Karpas-422 (cell line): Measurements from ENCODE around the gene MFAP5. TPM values are rescaled to one million over a fixed set of nuclear protein-coding genes. Genes with fewer than 3 reads are reported as not detected.

Experiments
- DNase-seq: peaks from one replicate; pipeline ENCODE4 v3.0.0-alpha.2; 2015
- H2AFZ ChIP-seq: fragments of 200-600 bp; sonication (generic); 2 replicates; pipeline ENCODE4 v1.6.1; 2014; ENCODE audit warnings: antibody characterized with exemption, low read length, mixed read lengths
- H3K27ac ChIP-seq: fragments of 200-600 bp; sonication (generic); 2 replicates; pipeline ENCODE4 v1.5.1; 2014; ENCODE audit warnings: mild to moderate bottlenecking, low read length, moderate library complexity
- H3K27me3 ChIP-seq: fragments of 200-600 bp; sonication (generic); 2 replicates; pipeline ENCODE4 v1.6.1; 2014; ENCODE audit warnings: low read length, mixed read lengths
- H3K36me3 ChIP-seq: fragments of 200-600 bp; sonication (generic); 2 replicates; pipeline ENCODE4 v1.6.1; 2014; ENCODE audit warnings: low read length, mixed read lengths; ENCODE audit not compliant: insufficient read depth
- H3K4me1 ChIP-seq: fragments of 200-600 bp; sonication (generic); 2 replicates; pipeline ENCODE4 v1.6.1; 2014; ENCODE audit warnings: mild to moderate bottlenecking, low read length, mixed read lengths
- H3K4me2 ChIP-seq: fragments of 200-600 bp; sonication (generic); 2 replicates; pipeline ENCODE4 v1.6.1; 2014; ENCODE audit warnings: low read length, low read depth, mild to moderate bottlenecking; ENCODE audit not compliant: poor library complexity, severe bottlenecking
- H3K4me3 ChIP-seq: fragments of 200-600 bp; sonication (generic); 2 replicates; pipeline ENCODE4 v1.5.1; 2014; ENCODE audit warnings: mild to moderate bottlenecking, antibody characterized with exemption, low read length, mixed read lengths
- H3K79me2 ChIP-seq: fragments of 200-600 bp; sonication (generic); 2 replicates; pipeline ENCODE4 v1.6.1; 2014; ENCODE audit warnings: mild to moderate bottlenecking, low read length, mixed read lengths
- H3K9ac ChIP-seq: fragments of 200-600 bp; sonication (generic); 2 replicates; pipeline ENCODE4 v1.6.0; 2014; ENCODE audit warnings: low read length
- H3K9me2 ChIP-seq: fragments of 200-600 bp; sonication (generic), shearing (Covaris generic); replicated peaks from 2 replicates; pipeline ENCODE4 v1.6.0; 2014; ENCODE audit warnings: mild to moderate bottlenecking, low read length, moderate library complexity; ENCODE audit not compliant: insufficient read depth
- H3K9me3 ChIP-seq: fragments of 300-700, 200-600 bp; sonication (generic); 2 replicates; pipeline ENCODE4 v1.6.1; 2014; ENCODE audit warnings: low read length, mixed read lengths
- H4K20me1 ChIP-seq: fragments of 200-600 bp; sonication (generic); 2 replicates; pipeline ENCODE4 v1.6.1; 2014; ENCODE audit warnings: mild to moderate bottlenecking, antibody characterized with exemption, low read length, low read depth; ENCODE audit not compliant: insufficient read depth
- total RNA-seq: library from RNA; depleted of rRNA; stranded (reverse); fragments of >200 nt; shearing (Covaris generic); gene quantifications from 2 replicates; pipeline ENCODE4 v1.2.3, GENCODE V29; 2014; ENCODE audit warnings: low replicate concordance

MFAP5 gene
- total RNA-seq, 1 experiment from 2014 or later, result not detected

DNA sequence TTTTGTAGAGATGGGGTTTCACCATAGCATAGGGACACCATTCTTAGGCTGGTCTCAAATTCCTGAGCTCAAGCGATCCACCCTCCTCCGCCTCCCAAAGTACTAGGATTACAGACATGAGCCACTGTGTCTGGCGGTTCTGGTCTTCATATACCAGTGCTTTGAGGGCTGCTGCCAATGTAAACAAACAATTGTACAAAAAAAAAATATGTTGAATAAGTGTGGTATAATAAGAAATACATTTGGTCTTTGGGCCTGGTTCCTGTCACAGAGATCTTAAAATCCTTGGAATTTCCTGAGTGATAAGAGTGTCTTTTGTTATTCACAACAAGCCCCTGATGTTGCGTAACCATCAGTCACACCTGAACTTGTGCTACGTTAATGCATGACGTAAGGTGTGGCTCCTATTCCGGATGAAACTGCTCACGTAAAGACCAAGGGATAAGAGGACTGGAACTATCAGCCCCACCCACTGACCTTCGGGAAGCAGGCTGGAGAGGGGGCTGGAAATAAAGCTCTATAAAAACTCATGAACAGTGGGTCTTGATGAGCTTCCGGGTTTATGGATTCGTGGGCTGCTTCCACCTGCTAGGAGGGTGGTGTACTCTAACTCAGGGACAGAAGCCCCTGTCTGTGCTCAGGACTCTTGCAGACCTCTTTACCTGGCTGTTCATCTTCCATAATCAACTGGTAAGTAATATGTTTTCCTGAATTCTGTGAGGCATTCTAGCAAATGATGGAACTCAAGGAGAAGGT lies 18.7 kb upstream of the MFAP5 start:
- Histone ChIP-seq H3K4me2 (no peak overlapping the region), H2AFZ (no peak overlapping the region)

DNA sequence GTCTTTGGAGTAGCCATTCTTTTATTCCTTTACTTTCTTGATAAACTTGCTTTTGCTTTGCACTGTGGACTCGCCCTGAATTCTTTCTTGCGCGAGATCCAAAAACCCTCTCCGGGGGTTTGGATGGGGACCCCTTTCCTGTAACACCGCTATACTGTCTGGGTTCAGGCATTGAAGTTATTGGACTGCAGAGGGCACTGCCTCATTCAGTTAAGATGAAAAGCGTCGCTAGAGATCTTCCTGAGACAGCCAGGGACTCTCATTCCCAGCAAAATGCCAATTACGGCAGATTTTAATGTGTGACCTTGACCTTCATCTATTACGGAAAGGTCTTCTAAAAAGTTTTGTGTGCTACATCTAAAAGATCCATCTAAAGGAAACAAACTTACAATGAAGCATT lies 17.9 kb upstream of the MFAP5 start:
- H3K4me2 ChIP-seq, result no peak overlapping the region
- H3K9me3 ChIP-seq, result no peaks in the 10 kb centered on the region
- no peaks in the 10 kb centered on the region for H4K20me1 ChIP-seq
- H3K4me1 ChIP-seq, result no peaks in the 10 kb centered on the region
- H3K9me2 ChIP-seq, result no peaks in the 10 kb centered on the region
- H3K79me2 ChIP-seq, result no peaks in the 10 kb centered on the region
- no peak overlapping the region for H2AFZ ChIP-seq
- H3K27ac ChIP-seq, result no peak overlapping the region
- H3K27me3 ChIP-seq, result no peaks in the 10 kb centered on the region
- H3K9ac ChIP-seq, result no peak overlapping the region
- DNase-seq, result no peak
- H3K4me3 ChIP-seq, result no peak overlapping the region
- no peaks in the 10 kb centered on the region for H3K36me3 ChIP-seq

More for the DNA sequence above, 18.7 kb upstream of the MFAP5 start:
- no peaks in the 10 kb centered on the region for H3K27me3 ChIP-seq
- H3K36me3 ChIP-seq, result no peaks in the 10 kb centered on the region
- H3K9me2 ChIP-seq, result no peaks in the 10 kb centered on the region
- no peaks in the 10 kb centered on the region for H3K4me1 ChIP-seq
- no peak overlapping the region for H3K27ac ChIP-seq
- no peaks in the 10 kb centered on the region for H3K9me3 ChIP-seq
- no peaks in the 10 kb centered on the region for H3K79me2 ChIP-seq
- no peak overlapping the region for H3K4me3 ChIP-seq
- no peak overlapping the region for H3K9ac ChIP-seq
- DNase-seq, result no peak
- no peaks in the 10 kb centered on the region for H4K20me1 ChIP-seq

DNA sequence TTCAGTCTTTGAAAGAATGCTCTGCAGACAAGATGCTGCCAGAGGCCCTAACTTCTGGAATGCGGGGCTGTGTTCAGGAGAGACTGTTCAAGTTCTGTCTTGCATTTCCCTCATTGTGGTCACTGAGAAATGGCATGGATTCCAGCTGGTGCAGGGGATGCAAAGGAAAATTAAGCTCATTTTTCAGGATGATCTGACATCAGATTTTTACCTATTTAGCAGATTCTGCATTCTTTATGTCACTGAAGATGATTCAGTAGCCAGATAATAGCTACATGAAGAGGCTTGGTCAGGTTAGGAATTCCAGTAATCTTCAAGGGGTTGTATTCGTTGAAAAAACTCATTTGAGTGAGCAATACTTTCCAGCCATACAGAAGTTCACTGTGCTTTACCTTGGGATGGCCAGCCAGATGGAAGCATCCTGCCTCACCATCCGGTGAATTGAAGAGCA lies 16.1 kb upstream of the MFAP5 start:
- Histone ChIP-seq H3K9me2 (no peaks in the 10 kb centered on the region), H3K36me3 (no peaks in the 10 kb centered on the region), H2AFZ (no peak overlapping the region), H3K79me2 (no peaks in the 10 kb centered on the region), H3K27ac (no peak overlapping the region), H3K4me3 (no peak overlapping the region), H3K27me3 (no peaks in the 10 kb centered on the region), H3K9me3 (no peaks in the 10 kb centered on the region), H3K4me1 (no peaks in the 10 kb centered on the region), H3K4me2 (no peak overlapping the region), H3K9ac (no peak overlapping the region), H4K20me1 (no peaks in the 10 kb centered on the region)
- DNase-seq, result no peak

DNA sequence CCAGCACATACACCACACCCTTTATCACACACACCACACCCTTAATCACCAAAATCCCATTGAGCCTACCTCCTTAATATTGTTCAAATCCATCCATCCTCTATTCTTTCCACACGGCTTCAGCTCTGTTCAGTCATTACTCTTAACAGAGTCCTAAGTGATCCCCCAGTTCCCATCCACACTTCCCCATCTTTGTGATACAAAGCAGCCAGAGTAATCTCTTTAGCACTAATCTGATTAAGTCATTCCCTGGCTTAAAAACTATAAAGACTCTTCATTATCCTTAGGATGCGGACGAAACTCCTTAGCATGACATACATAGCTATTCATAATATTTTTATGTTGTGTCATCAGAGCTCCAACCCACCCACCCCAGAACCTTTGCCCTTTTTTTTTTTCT lies 14.7 kb upstream of the MFAP5 start:
- DNase-seq, result no peak
- no peaks in the 10 kb centered on the region for H3K27me3 ChIP-seq
- no peak overlapping the region for H3K9ac ChIP-seq
- H3K9me3 ChIP-seq, result no peaks in the 10 kb centered on the region
- H3K36me3 ChIP-seq, result no peaks in the 10 kb centered on the region
- no peak overlapping the region for H2AFZ ChIP-seq
- no peaks in the 10 kb centered on the region for H3K79me2 ChIP-seq
- H3K4me2 ChIP-seq, result no peak overlapping the region
- H3K4me3 ChIP-seq, result no peak overlapping the region
- no peaks in the 10 kb centered on the region for H4K20me1 ChIP-seq
- H3K9me2 ChIP-seq, result no peaks in the 10 kb centered on the region
- no peaks in the 10 kb centered on the region for H3K4me1 ChIP-seq
- H3K27ac ChIP-seq, result no peak overlapping the region

- Histone ChIP-seq H3K27ac (no peak overlapping the region), H3K9ac (no peak overlapping the region), H3K4me2 (no peak overlapping the region)
These were observed 14.0 kb upstream of the MFAP5 start for GRCh38 chr12:8676651-8677050.

DNA sequence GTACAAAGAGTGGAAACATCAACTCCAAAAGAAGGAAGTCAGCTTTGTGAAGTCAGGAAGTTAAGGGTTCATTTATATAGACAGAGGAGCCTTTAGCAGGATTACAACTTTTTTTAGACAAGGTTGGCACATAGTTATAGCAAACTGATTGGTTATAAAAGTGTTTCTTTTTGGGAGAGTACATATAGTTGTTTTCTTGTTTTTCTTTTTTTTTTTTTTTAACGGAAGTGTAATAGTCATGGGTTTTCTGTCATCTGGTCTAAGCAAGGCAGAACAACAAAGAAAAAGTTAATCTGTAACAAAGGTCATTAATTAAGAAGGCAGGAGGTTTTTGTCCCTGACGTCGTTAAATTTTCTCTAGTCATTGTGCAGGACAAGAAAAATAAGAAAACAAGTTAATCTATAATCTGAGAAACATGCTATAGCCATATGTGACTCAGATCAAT lies 13.0 kb upstream of the MFAP5 start:
- H3K4me1 ChIP-seq, result no peaks in the 10 kb centered on the region
- no peaks in the 10 kb centered on the region for H4K20me1 ChIP-seq
- H3K9me3 ChIP-seq, result no peaks in the 10 kb centered on the region
- no peaks in the 10 kb centered on the region for H3K9me2 ChIP-seq
- H3K9ac ChIP-seq, result no peak overlapping the region
- H3K4me3 ChIP-seq, result no peak overlapping the region
- no peak overlapping the region for H3K27ac ChIP-seq
- H2AFZ ChIP-seq, result no peak overlapping the region
- H3K36me3 ChIP-seq, result no peaks in the 10 kb centered on the region
- H3K4me2 ChIP-seq, result no peak overlapping the region
- no peaks in the 10 kb centered on the region for H3K79me2 ChIP-seq
- no peaks in the 10 kb centered on the region for H3K27me3 ChIP-seq
- DNase-seq, result no peak

More at GRCh38 chr12:8676651-8677050, 14.0 kb upstream of the MFAP5 start:
- no peak for DNase-seq
- no peaks in the 10 kb centered on the region for H3K36me3 ChIP-seq
- no peaks in the 10 kb centered on the region for H3K79me2 ChIP-seq
- H2AFZ ChIP-seq, result no peak overlapping the region
- H3K27me3 ChIP-seq, result no peaks in the 10 kb centered on the region
- H3K9me3 ChIP-seq, result no peaks in the 10 kb centered on the region
- no peaks in the 10 kb centered on the region for H3K9me2 ChIP-seq
- H4K20me1 ChIP-seq, result no peaks in the 10 kb centered on the region
- H3K4me1 ChIP-seq, result no peaks in the 10 kb centered on the region
- H3K4me3 ChIP-seq, result no peak overlapping the region

DNA sequence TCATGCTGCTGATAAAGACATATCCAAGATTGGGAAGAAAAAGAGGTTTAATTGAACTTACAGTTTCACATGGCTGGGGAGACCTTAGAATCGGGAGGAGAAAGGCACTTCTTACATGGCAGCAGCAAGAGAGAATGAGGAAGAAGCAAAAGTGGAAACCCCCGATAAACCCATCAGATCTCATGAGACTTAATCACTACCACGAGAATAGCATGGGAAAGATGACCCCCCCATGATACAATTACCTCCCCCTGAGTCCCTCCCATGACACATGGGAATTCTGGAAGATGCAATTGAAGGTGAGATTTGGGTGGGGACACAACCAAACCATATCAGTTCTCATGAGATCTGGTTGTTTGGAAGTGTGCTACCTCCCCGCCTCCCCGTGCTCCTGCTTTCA lies 9.8 kb upstream of the MFAP5 start:
- H3K9ac ChIP-seq, result no peak overlapping the region
- no peak for DNase-seq
- H4K20me1 ChIP-seq, result no peaks in the 10 kb centered on the region
- no peaks in the 10 kb centered on the region for H3K27me3 ChIP-seq
- no peak overlapping the region for H3K27ac ChIP-seq
- no peak overlapping the region for H3K4me3 ChIP-seq
- no peak overlapping the region for H2AFZ ChIP-seq
- no peaks in the 10 kb centered on the region for H3K36me3 ChIP-seq
- no peak overlapping the region for H3K4me2 ChIP-seq
- no peaks in the 10 kb centered on the region for H3K9me2 ChIP-seq
- no peaks in the 10 kb centered on the region for H3K79me2 ChIP-seq
- peaks cover 10% of the 10 kb centered on the region for H3K4me1 ChIP-seq
- no peaks in the 10 kb centered on the region for H3K9me3 ChIP-seq

DNA sequence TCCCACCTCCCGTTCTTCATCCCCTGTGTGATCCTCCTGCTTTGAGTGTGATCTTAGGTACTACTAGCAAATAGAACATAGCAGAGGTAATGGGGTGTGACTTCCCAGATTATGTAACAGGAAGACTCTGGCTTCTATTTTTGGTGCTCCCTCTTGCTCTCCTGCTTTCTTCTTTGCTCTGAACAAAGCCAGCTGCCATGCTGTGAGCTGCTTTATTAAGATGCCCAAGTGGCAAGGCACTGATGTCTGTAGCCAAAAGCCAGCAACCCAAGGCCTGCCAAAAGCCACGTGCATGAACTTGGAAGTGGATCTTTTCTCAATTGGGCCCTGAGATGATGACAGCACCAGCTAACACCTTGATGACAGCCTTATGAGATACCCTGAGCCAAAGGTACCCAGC lies 5.8 kb upstream of the MFAP5 start:
- no peak overlapping the region for H3K4me3 ChIP-seq
- H3K27me3 ChIP-seq, result no peaks in the 10 kb centered on the region
- peaks cover 15% of the 10 kb centered on the region for H3K4me1 ChIP-seq

More for the DNA sequence above, 5.8 kb upstream of the MFAP5 start:
- H3K4me2 ChIP-seq, result no peak overlapping the region
- no peaks in the 10 kb centered on the region for H4K20me1 ChIP-seq
- no peak overlapping the region for H2AFZ ChIP-seq
- no peaks in the 10 kb centered on the region for H3K79me2 ChIP-seq
- DNase-seq, result no peak
- no peaks in the 10 kb centered on the region for H3K9me2 ChIP-seq
- H3K36me3 ChIP-seq, result no peaks in the 10 kb centered on the region
- H3K9ac ChIP-seq, result no peak overlapping the region
- no peak overlapping the region for H3K27ac ChIP-seq
- H3K9me3 ChIP-seq, result no peaks in the 10 kb centered on the region
